Bone marrow (tissue), 2 donors: ENCODE results near the gene NMD3.
"Not testable (repeated sequence)": the region's sequence is repeated elsewhere in the genome, so short reads cannot be mapped to it uniquely, and the experiment has no call there.

Experiments
- DNase-seq, 2 donors: peaks; one replicate each; lab custom pipeline; 2025; lab: John Stamatoyannopoulos, UW

Gene NMD3

GRCh38 chr3:161275919-161276318, 54.8 kb downstream of the NMD3 start:
- DNase-seq: no peak

DNA sequence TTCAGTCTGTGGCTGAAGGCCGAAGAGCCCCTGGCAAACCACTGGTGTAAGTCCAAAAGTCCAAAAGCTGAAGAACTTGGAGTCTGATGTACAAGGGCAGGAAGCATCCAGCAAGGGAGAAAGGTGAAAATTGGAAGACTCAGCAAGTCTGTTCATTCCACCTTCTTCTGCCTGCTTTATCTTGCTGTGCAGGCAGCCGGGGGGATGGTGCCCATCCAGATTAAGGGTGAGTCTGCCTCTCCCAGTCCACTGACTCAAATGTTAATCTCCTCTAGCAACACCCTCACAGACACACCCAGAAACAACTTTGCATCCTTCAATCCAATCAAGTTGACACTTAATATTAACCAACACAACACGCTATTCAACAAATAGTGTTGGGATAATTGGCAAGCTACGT, 61.3 kb downstream of the NMD3 start:
- DNase-seq: not testable (repeated sequence)

GRCh38 chr3:161284989-161285388, 63.9 kb downstream of the NMD3 start:
- no peak for DNase-seq

DNA sequence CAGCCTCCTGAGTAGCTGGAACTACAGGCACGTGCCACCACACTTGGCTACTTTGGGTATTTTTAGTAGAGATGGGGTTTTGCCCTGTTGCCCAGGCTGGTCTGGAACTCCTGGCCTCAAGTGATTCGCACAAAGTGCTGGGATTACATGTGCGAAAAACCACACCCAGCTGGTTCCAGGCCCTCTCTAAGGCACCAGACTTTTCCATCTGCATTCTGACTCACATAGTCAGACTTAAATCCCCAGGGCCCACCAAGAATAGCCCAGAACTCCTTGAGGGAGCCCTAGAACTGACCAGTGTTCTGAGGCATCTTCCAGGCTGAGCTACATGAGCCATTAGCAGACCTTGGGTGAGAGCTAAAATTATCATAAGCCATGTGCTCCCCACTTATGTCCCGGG, 68.1 kb downstream of the NMD3 start:
- DNase-seq: no peak

- no peak for DNase-seq
These were observed 70.2 kb downstream of the NMD3 start for GRCh38 chr3:161291191-161291901.

DNA sequence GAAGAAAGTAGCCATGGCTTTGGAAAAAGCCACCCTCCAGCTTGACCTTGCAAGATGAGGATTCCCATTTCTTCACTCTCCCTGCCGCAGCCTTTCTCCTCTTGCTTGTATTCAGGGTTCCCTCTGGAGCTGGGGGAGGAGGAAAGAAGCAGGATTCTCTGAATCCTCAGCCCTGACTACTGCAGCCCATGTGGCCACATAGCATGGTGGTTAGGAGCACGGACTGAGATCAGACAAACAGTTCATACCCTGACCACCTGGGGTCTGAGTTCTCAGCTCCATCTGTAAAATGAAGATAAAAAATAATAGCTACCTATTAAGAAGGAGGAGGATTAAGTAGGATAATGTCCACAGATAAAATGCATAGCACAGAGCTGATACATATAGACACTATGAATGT, 72.3 kb downstream of the NMD3 start:
- DNase-seq: no peak

- no peak for DNase-seq
These were observed 74.2 kb downstream of the NMD3 start for GRCh38 chr3:161295325-161295724.

GRCh38 chr3:161296814-161297213, 75.7 kb downstream of the NMD3 start:
- DNase-seq: no peak
